HCT116 (cell line): ENCODE measurements around the gene BABAM2. TPM values are rescaled to one million over a fixed set of nuclear protein-coding genes. Genes with fewer than 3 reads are reported as not detected.

Experiments
- ATAC-seq: fragments of 200-7000 bp; cut with Tn5 transposase; 2 replicates; pipeline ENCODE4 v1.9.1; 2020; ENCODE audit warnings: mild to moderate bottlenecking, moderate library complexity
- BruUV-seq: library from RNA; stranded (reverse); fragments of 400-500 nt; replicated peaks from 2 replicates; lab custom pipeline; 2021; lab: Mats Ljungman, UMichigan
- CTCF ChIA-PET: fragments of 300-600 bp; sonication (Branson Sonifier 250); formaldehyde crosslinking; loops from one replicate; lab custom pipeline; 2021; ENCODE audit warnings: antibody characterized with exemption; lab: Charles Lee
- POLR2A ChIA-PET: fragments of 300-600, 350-600 bp; sonication (Branson Sonifier 250); formaldehyde crosslinking; loops from one replicate; lab custom pipeline; 2021; ENCODE audit warnings: antibody characterized with exemption; lab: Charles Lee
- RAD21 ChIA-PET, 2 experiments: fragments of 300-600 bp; sonication (Branson Sonifier 250); formaldehyde crosslinking; loops; one replicate each; lab custom pipeline; 2023; ENCODE audit warnings: low total read pairs in 2 of 2; ENCODE audit not compliant: uncharacterized antibody in 2 of 2, unreplicated experiment in 2 of 2, low non-redundant PET in 1 of 2; lab: Charles Lee
- DNase-seq: peaks from one replicate; pipeline ENCODE4 v3.0.0-alpha.2; 2010; ENCODE audit warnings: low read depth, low spot score
- H2AFZ ChIP-seq: fragments of 200-600 bp; shearing (Covaris generic), sonication (generic); 2 replicates; pipeline ENCODE4 v1.6.1; 2017; ENCODE audit warnings: low read depth, mixed run types, mixed read lengths, antibody characterized with exemption, low read length; ENCODE audit not compliant: poor library complexity, severe bottlenecking
- H3K27ac ChIP-seq: 2 replicates; pipeline ENCODE4 v1.5.1; 2012; ENCODE audit warnings: low read depth, low read length
- H3K27me3 ChIP-seq: fragments of 200-600 bp; sonication (generic); 2 replicates; pipeline ENCODE4 v1.6.1; 2016; ENCODE audit warnings: mixed run types, low read length, mixed read lengths; ENCODE audit not compliant: insufficient read depth
- H3K36me3 ChIP-seq, 2 experiments: fragments of 200-500 bp in 1 of 2; fragments of 200-600 bp in 1 of 2; sonication (Bioruptor generic) in 1 of 2; sonication (generic) in 1 of 2; 2 replicates each; pipeline versions ENCODE4 v1.5.1 to v1.6.1; 2014 to 2016; ENCODE audit warnings: low read length in 2 of 2, inconsistent platforms in 1 of 2, mixed read lengths in 1 of 2, mixed run types in 1 of 2; ENCODE audit not compliant: insufficient read depth in 2 of 2, control insufficient read depth in 1 of 2
- H3K4me1 ChIP-seq, 2 experiments: fragments of 200-600 bp in 1 of 2; sonication (generic) in 1 of 2; 2 replicates each; pipeline versions ENCODE4 v1.5.1 to v1.6.1; 2012 to 2017; ENCODE audit warnings: low read length in 2 of 2, inconsistent platforms in 1 of 2, mild to moderate bottlenecking in 1 of 2, mixed read lengths in 1 of 2, mixed run types in 1 of 2, moderate library complexity in 1 of 2; ENCODE audit not compliant: insufficient read depth in 2 of 2, control insufficient read depth in 1 of 2
- H3K4me2 ChIP-seq: fragments of 200-600 bp; sonication (generic); 2 replicates; pipeline ENCODE4 v1.6.1; 2017; ENCODE audit warnings: mixed run types, low read length, mixed read lengths
- H3K4me3 ChIP-seq, 2 experiments: fragments of 200-600 bp in 1 of 2; sonication (generic) in 1 of 2; replicated peaks in 1 of 2; 2 replicates each; pipeline ENCODE4 v1.5.1; 2011 to 2016; ENCODE audit warnings: low read length in 2 of 2, control low read depth in 1 of 2, low read depth in 1 of 2, mild to moderate bottlenecking in 1 of 2, mixed read lengths in 1 of 2, mixed run types in 1 of 2
- H3K79me2 ChIP-seq: fragments of 200-600 bp; sonication (generic); 2 replicates; pipeline ENCODE4 v1.6.1; 2017; ENCODE audit warnings: mild to moderate bottlenecking, mixed run types, low read length, moderate library complexity, mixed read lengths; ENCODE audit not compliant: insufficient read depth
- H3K9ac ChIP-seq: fragments of 200-600 bp; sonication (generic); 2 replicates; pipeline ENCODE4 v1.6.1; 2016; ENCODE audit warnings: low read length, mixed read lengths
- H3K9me2 ChIP-seq: fragments of 200-600 bp; sonication (generic), shearing (Covaris generic); 2 replicates; pipeline ENCODE4 v1.6.1; 2017; ENCODE audit warnings: mixed run types, mild to moderate bottlenecking, moderate library complexity; ENCODE audit not compliant: insufficient read depth
- H3K9me3 ChIP-seq, 2 experiments: fragments of 200-500 bp in 1 of 2; fragments of 200-600 bp in 1 of 2; sonication (Bioruptor generic) in 1 of 2; sonication (generic) in 1 of 2; 2 replicates each; pipeline ENCODE4 v1.6.1; 2014 to 2017; ENCODE audit warnings: low read length in 2 of 2, mixed read lengths in 2 of 2, inconsistent platforms in 1 of 2, low read depth in 1 of 2, mild to moderate bottlenecking in 1 of 2, mixed run types in 1 of 2, moderate library complexity in 1 of 2; ENCODE audit not compliant: control insufficient read depth in 1 of 2, insufficient read depth in 1 of 2
- H4K20me1 ChIP-seq: fragments of 200-600 bp; sonication (generic), shearing (Covaris generic); 2 replicates; pipeline ENCODE4 v1.6.1; 2017; ENCODE audit warnings: mixed run types, mild to moderate bottlenecking, moderate library complexity; ENCODE audit not compliant: insufficient read depth
- EGR1 ChIP-seq: IDR thresholded peaks from 2 replicates; pipeline ENCODE4 v1.6.1; 2012; ENCODE audit warnings: low read depth
- EZH2 ChIP-seq: fragments of 200-600 bp; sonication (generic); IDR thresholded peaks from 2 replicates; pipeline ENCODE4 v1.6.1; 2017; ENCODE audit warnings: antibody characterized with exemption, mixed run types
- EZH2phosphoT487 ChIP-seq: fragments of 200-600 bp; IDR thresholded peaks from 2 replicates; pipeline ENCODE4 v1.6.1; 2018; ENCODE audit warnings: antibody characterized with exemption, borderline replicate concordance
- FOSL1 ChIP-seq: IDR thresholded peaks from 2 replicates; pipeline ENCODE4 v1.6.1; 2012; ENCODE audit warnings: low read depth
- MAX ChIP-seq: IDR thresholded peaks from 2 replicates; pipeline ENCODE4 v1.6.1; 2012
- RAD21 ChIP-seq: IDR thresholded peaks from 2 replicates; pipeline ENCODE4 v1.6.1; 2012; ENCODE audit warnings: low read depth, mild to moderate bottlenecking
- REST ChIP-seq: IDR thresholded peaks from 2 replicates; pipeline ENCODE4 v1.6.1; 2012; ENCODE audit warnings: low read depth
- SIN3A ChIP-seq: IDR thresholded peaks from 2 replicates; pipeline ENCODE4 v1.6.1; 2012; ENCODE audit warnings: low read depth
- SRF ChIP-seq: IDR thresholded peaks from 2 replicates; pipeline ENCODE4 v1.6.1; 2012; ENCODE audit warnings: low read depth
- TCF7L2 ChIP-seq: IDR thresholded peaks from 2 replicates; pipeline ENCODE4 v1.7.0; 2011; ENCODE audit warnings: borderline replicate concordance, inconsistent platforms; ENCODE audit not compliant: insufficient read depth, insufficient read length; ENCODE audit errors: extremely low read depth
- YY1 ChIP-seq: IDR thresholded peaks from 2 replicates; pipeline ENCODE4 v1.6.1; 2011; ENCODE audit warnings: low read length, low read depth, moderate library complexity, mild to moderate bottlenecking; ENCODE audit not compliant: insufficient replicate concordance; ENCODE audit errors: extremely low read depth
- ZFX ChIP-seq: fragments of 450-650 bp; IDR thresholded peaks from 2 replicates; pipeline ENCODE4 v1.6.1; 2017
- ZNF274 ChIP-seq: fragments of 200-500 bp; sonication (Bioruptor generic); IDR thresholded peaks from 2 replicates; pipeline ENCODE4 v1.6.1; 2014; ENCODE audit warnings: mild to moderate bottlenecking, low read depth, low read length, inconsistent platforms
- intact Hi-C: fragments of 100-400 bp; cut with micrococcal nuclease; formaldehyde crosslinking; loops from 2 replicates; pipeline ENCODE4 v1.10.0; 2022
- total RNA-seq: library from RNA; stranded (reverse); gene quantifications from one replicate; pipeline ENCODE4 v1.2.1, GENCODE V29; 2021; ENCODE audit not compliant: unreplicated experiment
- TF ChIP-seq, protein P1 (sequence below), 3 experiments: fragments of 200-600 bp in 1 of 3; sonication (generic) in 1 of 3; IDR thresholded peaks in 2 of 3; conservative IDR thresholded peaks in 1 of 3; 2 replicates each; pipeline ENCODE4 v1.5.1; 2012 to 2017; ENCODE audit warnings: low read depth in 2 of 3, low read length in 2 of 3, antibody characterized with exemption in 1 of 3, borderline replicate concordance in 1 of 3, control low read depth in 1 of 3, mild to moderate bottlenecking in 1 of 3, mixed read lengths in 1 of 3, mixed run types in 1 of 3, moderate library complexity in 1 of 3; ENCODE audit not compliant: insufficient read depth in 1 of 3

BABAM2 gene
- total RNA-seq, 1 experiment from 2014 or later, result 23.8 TPM

- RAD21 ChIA-PET, result no interaction called here
- H3K27me3 ChIP-seq, result no peaks in the 10 kb centered on the region
- no peaks in the 10 kb centered on the region for H4K20me1 ChIP-seq
- no peak for ATAC-seq
- H2AFZ ChIP-seq, result no peak overlapping the region
- H3K9ac ChIP-seq, result no peak overlapping the region
- H3K27ac ChIP-seq, result no peak overlapping the region
- no peaks in the 10 kb centered on the region for H3K79me2 ChIP-seq
- TF ChIP-seq YY1 (no peak), EZH2phosphoT487 (no peak), FOSL1 (no peak), EGR1 (no peak), SIN3A (no peak), RAD21 (no peak), MAX (no peak), REST (no peak), TCF7L2 (no peak), SRF (no peak), ZNF274 (no peak), ZFX (no peak), EZH2 (no peak)
- TF ChIP-seq, protein P1, sequence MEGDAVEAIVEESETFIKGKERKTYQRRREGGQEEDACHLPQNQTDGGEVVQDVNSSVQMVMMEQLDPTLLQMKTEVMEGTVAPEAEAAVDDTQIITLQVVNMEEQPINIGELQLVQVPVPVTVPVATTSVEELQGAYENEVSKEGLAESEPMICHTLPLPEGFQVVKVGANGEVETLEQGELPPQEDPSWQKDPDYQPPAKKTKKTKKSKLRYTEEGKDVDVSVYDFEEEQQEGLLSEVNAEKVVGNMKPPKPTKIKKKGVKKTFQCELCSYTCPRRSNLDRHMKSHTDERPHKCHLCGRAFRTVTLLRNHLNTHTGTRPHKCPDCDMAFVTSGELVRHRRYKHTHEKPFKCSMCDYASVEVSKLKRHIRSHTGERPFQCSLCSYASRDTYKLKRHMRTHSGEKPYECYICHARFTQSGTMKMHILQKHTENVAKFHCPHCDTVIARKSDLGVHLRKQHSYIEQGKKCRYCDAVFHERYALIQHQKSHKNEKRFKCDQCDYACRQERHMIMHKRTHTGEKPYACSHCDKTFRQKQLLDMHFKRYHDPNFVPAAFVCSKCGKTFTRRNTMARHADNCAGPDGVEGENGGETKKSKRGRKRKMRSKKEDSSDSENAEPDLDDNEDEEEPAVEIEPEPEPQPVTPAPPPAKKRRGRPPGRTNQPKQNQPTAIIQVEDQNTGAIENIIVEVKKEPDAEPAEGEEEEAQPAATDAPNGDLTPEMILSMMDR (IDR thresholded peaks at IDR 0.05 in 2 of 3, conservative IDR thresholded peaks at IDR 0.05 in 1 of 3; ENCODE audit: borderline replicate concordance in 1 of 3, insufficient read depth in 1 of 3, low read depth in 2 of 3, low read length in 2 of 3), result no peak
- TF ChIP-seq, all 23 proteins: peak for 0
- no TSS peak for BruUV-seq
- Histone ChIP-seq H3K4me3 (no peak overlapping the region), H3K4me2 (peak overlapping the region; percentile 11), H3K9me2 (no peaks in the 10 kb centered on the region), H3K4me1 (peaks cover 29 to 45% of the 10 kb centered on the region in 2 experiments), H3K36me3 (no peaks in the 10 kb centered on the region), H3K9me3 (no peaks in the 10 kb centered on the region)
- no peak for DNase-seq
- POLR2A ChIA-PET, result no interaction called here
- CTCF ChIA-PET, result no interaction called here
- intact Hi-C loops, result no loop called here
Observed at GRCh38 chr2:28327956-28328922, 437.7 kb downstream of the BABAM2 start.
